ENCODE results near the gene EEF2.
"Not testable (repeated sequence)": the region's sequence is repeated elsewhere in the genome, so short reads cannot be mapped to it uniquely, and the experiment has no call there.

The EEF2 gene

DNA sequence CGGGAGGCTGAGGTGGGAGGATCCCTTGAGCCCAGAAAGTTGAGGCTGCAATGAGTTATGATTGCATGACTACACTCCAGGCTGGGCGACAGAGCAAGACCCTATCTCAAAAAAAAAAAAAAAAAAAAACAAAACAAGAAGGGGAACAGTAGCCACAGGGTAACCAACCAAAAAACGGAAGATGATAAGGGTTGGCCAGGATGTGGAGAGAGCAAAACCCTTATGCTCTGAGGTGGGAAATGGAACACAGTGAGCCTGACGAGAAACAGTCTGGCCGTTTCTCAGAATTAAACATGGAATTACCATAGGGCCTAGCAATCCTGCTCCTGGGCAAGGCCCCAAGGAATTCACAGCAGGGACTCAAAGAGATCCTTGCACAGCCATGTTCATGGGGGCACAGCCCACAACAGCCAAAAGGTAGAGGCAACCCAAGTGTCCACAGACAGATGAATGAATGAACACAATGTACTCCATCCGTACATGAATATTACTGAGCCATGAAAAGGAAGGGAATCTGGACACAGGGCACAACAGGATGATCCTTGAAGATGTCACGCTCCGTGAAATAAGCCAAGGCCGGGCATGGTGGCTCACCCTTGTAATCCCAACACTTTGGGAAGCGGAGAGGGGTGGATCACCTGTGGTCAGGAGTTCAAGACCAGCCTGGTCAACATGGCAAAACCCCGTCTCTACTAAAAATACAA is 41.1 kb downstream of the EEF2 start:
- DNase-seq (ENCODE audit: low read depth) = no peak

DNA sequence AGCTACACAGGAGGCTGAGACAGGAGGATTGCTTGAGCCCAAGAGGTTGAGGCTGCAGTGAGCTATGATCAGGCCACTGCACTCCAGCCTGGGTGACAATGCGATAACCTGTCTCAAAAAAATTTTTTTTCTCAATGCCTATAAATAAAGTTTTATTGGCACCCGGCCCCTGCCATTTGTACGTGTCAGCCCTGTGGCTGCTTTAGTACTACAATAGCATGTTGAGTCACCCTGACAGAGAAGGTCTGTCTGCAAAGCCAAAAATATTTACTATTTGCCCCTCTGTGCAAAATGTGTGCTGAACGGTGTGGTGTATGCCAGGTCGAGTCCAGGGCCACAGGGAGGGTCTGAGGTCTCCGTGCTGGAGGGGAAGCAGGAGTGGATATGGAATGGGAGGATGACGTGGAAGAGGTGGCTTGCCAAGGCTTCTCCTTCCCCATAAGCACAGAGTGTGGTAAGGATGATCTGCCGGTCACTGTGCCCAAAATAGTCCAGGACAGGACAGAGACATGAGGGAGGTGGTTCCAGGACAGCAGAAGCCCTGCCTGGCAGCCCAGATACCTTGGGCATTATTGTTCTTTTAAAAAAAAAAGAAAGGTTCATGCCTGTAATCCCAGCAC is 42.4 kb downstream of the EEF2 start:
- no peak for DNase-seq (ENCODE audit: low read depth)

DNA sequence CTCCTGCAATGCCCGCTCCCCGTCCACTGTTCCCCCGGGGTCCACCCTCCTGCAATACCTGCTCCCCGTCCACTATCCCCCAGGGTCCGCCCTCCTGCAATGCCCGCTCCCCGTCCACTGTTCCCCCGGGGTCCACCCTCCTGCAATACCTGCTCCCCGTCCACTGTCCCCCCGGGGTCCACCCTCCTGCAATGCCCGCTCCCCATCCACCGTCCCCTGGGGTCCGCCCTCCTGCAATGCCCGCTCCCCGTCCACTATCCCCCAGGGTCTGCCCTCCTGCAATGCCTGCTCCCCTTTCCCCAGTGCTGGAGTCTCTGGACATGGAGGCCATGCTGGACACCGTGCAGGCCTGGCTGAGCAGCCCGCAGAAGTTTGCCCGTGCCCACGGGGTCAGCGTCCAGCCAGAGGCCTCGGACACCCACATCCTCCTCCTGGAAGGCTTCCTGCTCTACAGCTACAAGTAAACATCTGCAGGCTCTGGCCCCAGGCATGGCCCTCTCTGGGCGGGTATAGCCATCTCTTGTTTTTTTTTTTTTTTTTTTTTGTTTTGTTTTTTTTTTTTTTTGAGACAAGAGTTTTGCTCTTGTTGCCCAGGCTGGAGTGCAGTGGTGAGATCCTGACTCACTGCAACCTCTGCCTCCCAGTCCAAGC is 46.8 kb downstream of the EEF2 start:
- not testable (repeated sequence) for DNase-seq (ENCODE audit: low read depth)

DNA sequence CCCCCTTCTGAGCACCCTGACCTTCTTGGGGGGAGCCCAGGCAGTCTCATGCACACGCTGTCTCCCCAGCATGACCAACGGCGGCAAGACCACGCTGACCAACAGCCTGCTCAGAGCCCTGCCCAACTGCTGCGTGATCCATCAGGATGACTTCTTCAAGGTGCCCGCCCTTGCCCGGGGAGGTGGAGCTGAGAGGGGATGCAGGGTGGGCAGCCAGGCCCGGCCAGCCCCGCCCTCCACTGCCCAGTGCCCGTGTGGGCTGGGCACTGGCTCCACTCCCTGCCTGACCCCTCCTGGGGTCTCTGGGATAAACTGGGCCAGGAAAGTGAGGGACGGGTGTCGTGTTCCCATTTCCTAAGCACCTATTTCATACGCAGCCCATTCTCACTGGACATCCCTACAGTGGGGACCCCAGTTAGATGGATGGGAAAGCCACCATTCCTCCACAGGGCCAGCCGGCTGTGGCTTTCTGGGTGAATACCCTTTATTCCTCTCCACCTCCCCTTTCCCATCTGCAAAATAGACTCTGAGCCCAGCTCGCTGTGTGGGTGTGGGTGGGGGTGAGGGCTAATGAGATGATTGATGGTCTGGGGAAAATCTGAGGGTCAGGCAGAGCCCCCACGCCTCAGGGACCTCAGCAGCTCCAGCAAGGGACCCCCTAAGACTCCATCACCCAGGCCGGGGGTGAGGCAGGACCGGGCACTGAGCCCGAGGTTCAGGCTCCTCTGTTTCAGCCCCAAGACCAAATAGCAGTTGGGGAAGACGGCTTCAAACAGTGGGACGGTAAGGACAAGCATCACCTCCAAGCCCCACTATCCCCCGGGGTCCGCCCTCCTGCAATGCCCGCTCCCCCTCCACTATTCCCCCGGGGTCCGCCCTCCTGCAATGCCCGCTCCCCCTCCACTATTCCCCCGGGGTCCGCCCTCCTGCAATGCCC is 48.5 kb downstream of the EEF2 start:
- DNase-seq (ENCODE audit: low read depth) = no peak

DNA sequence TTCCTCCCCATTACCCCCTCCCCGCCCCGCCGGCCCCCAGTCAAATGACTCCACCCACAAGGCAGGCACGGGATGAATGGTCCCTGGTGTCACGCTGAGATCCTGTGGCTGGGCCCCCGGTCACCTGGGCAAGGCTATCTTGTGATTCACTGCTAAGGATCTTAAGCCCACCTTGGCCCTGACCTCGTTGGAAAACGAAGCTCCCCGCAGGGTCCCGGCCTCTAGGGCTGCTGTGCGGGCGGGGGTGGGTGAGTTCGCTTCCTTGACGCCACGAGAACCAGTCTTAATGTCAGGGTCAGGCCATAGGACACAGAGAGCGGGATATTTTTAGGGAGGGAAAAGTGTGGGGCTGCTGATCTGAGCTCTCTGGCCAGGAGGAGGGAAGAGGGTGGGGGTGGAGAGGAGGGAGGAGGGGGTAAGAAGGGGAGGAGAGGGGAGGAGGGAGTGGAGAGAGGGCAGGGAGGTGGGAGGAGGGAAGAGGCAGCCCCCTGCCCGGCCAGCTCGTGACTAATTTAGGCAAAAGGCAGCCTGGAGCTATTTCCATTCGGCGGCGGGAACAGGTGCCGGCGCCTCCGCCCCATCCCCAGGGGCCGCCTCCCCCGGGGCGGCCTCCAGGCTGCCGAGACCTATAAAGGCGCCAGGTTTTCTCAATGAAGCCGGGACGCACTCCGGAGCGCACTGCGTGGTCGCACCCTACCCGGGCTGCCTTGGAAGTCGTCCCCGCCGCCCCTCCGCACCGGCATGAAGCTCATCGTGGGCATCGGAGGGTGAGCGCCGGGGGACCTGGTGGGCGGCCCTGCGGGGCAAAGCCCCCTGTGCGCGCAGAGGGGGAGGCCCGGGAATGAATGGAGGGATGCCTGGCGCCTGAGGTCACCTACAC is 52.1 kb downstream of the EEF2 start, which contains the start of gene NMRK2:
TSS of gene NMRK2 (plus strand) at position 139 of the 880 bp plus-strand sequence. CDS start at position 742, 603 bp downstream.
- DNase-seq (ENCODE audit: low read depth) = no peak

DNA sequence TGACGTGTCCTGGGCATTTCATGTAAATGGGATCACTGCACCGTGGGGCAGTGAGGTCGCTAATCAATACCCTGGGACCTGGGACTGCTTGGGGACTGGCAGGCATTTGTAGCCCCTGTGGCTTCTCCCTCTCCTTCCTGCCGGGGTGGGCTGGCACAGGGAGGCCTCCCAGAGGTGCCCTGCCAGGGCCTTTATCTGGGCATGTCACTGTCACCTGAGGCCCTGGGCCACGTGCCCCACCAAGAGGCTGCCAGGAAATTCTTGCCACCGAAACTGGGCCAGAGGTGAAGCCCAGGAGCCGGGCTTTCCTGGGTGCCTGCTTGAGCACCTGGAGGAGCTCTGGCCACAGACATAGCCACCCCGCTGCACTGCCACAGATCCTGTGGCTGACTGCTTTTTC is 54.2 kb downstream of the EEF2 start:
- no peak for DNase-seq (ENCODE audit: low read depth)
